LNCAP (cell line): Measurements from ENCODE around the gene VOPP1.

Experiments used
- CTCF ChIP-seq: fragments of 450-650 bp; IDR thresholded peaks from 2 replicates; pipeline ENCODE4 v1.5.1; 2017; ENCODE audit warnings: mild to moderate bottlenecking

Gene VOPP1

DNA sequence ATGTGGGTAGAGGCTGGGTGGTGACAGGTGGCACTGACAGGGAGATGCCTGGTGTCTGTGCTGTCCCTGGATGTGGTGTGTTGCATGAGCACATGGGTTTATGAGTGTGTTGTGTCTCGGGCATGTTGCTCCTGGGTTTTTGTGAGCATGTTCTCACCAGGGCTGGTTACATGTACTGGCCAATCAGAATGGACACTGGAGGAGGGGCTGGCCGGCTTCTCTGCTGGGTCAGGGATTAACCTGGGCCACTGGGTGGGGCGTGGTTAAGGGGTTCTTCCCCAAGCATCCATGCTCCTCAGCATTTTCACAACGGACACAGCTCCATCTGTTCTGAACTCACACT is 20.8 kb upstream of the VOPP1 start:
- TF ChIP-seq CTCF = no peak

GRCh38 chr7:55592492-55592891 is 20.2 kb upstream of the VOPP1 start:
- TF ChIP-seq CTCF = no peak

DNA sequence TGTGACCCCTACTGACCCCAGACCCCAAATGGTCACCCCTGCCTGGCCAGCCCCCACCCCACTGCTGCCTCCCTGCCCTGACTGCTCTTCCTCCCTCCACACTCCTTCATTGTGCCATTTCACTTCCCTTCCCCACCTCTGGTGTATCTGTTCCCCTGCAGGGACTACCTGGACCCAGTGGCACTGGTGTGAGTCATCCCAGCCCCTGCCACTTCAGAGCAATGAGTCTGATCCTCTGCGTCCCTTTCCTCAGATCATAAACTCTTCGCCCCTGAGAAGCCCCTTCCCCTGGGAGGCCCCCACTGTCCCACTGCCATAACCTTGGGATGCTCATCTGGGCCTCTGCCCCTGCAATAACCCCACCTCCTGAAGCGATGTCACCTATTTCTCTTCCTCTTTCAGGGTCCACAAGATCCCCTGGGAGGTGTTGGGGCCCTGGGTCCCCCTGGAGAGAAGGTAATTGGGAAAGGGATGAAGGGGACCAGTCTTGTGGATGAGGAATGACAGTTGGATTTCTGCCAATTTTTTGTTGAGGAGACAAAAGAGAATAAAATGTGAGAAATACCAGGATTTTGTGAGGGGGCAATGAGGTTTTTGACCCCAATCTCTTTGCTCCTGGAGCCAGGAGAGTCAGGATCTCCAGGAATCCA is 19.1 kb upstream of the VOPP1 start:
- no peak for TF ChIP-seq CTCF

DNA sequence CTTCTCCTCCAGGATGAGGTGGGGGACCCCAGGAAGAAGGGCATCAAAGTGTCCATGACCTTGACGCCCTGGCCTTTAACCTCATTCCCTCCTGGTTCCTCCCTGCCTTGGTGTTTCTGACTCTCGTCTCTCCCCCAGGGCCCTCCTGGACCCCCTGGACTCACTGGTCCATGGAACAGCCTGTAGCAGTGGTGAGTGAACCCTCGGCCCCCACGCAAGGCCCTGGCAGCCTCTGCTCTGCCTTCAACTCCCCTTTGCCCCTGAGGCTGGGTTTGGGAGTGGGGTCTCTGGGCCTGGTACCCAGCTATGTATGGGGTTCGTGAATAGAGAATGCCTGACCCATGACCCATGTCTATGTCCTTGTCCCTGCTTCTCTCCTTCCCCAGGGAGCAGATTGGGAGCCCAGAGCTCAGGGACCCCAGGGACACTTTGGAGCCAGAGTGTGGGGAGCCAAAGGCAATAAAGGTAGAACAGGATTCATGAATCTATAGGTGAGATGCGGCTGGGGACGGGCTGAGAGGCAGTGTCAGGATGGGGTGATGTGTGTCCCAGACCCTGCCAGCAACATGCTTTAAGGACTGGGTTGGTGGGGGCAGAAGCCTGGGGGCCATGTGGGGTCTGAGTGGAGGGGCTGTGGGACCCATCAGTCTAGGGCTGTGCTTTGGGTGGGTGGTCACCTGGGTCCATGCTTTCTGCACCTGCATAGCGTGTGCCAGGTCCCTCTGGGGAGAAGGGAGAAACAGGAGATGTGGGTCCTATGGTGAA is 18.4 kb upstream of the VOPP1 start:
- no peak for TF ChIP-seq CTCF

DNA sequence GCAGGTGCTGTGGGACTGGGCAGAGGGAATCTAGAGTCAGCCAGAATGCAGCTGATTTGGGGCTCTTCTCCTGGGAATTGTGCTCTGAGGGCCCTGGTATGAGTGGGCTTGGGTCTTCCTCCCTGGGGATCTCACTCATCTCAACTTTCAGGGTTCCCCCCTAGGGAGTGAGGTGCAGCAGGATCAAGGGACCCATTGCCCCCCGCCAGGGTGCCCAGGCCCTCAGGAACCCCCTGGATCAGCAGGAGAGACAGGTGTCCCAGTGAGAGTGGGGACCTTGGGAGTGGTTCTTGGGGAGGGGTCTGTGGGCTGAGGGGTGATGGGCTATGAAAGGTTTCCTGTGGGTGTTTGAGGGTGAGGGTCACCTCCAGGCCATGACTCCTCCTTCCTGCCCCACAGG is 17.6 kb upstream of the VOPP1 start:
- no peak for TF ChIP-seq CTCF

- TF ChIP-seq CTCF = no peak
Observed at GRCh38 chr7:55588976-55589604, 16.8 kb upstream of the VOPP1 start.

GRCh38 chr7:55588379-55588699 is 16.0 kb upstream of the VOPP1 start:
- TF ChIP-seq CTCF = no peak
